ENCODE results near the gene PHF2.

PHF2 gene

GRCh38 chr9:93686127-93686879 is 109.9 kb downstream of the PHF2 start:
- ChIA-PET CTCF (interaction anchor here (1.2 to 9.1 kb wide), 2 partner anchors 274 to 475 kb away, joined by 3 to 142 read pairs; no protein-coding TSS in a partner anchor), POLR2A (no interaction called here)
- no peak for TF ChIP-seq CTCF (IDR thresholded peaks at IDR 0.05; ENCODE audit: insufficient read depth, low read length, missing control alignments)

GRCh38 chr9:93686880-93687236 is 110.5 kb downstream of the PHF2 start:
- no peak for DNase-seq (ENCODE audit: low read depth, low spot score)
- no peak for TF ChIP-seq CTCF (IDR thresholded peaks at IDR 0.05; ENCODE audit: insufficient read depth, low read length, missing control alignments)
- no peak overlapping the region for H3K4me3 ChIP-seq (ENCODE audit: low read depth, low read length)
- ChIA-PET POLR2A (no interaction called here), CTCF (interaction anchor here (9.1 kb wide), 1 partner anchor 273 kb away, joined by 142 read pairs; no protein-coding TSS in a partner anchor)

More at GRCh38 chr9:93686127-93686879, 109.9 kb downstream of the PHF2 start:
- no peak for DNase-seq (ENCODE audit: low read depth, low spot score)
- H3K4me3 ChIP-seq (ENCODE audit: low read depth, low read length), result no peak overlapping the region

- ChIA-PET POLR2A (no interaction called here), CTCF (interaction anchor here (0.8 to 1.1 kb wide), 2 partner anchors 9 to 12 kb away, joined by 3 to 7 read pairs; no protein-coding TSS in a partner anchor)
- DNase-seq (ENCODE audit: low read depth, low spot score), result no peak
- H3K4me3 ChIP-seq (ENCODE audit: low read depth, low read length), result no peak overlapping the region
- no peak for TF ChIP-seq CTCF (IDR thresholded peaks at IDR 0.05; ENCODE audit: insufficient read depth, low read length, missing control alignments)
These were observed 114.2 kb downstream of the PHF2 start for GRCh38 chr9:93690618-93691017.

- DNase-seq (ENCODE audit: low read depth, low spot score), result no peak
- TF ChIP-seq CTCF (IDR thresholded peaks at IDR 0.05; ENCODE audit: insufficient read depth, low read length, missing control alignments), result no peak
- ChIA-PET CTCF (no interaction called here), POLR2A (no interaction called here)
- H3K4me3 ChIP-seq (ENCODE audit: low read depth, low read length), result no peak overlapping the region
These were observed 116.7 kb downstream of the PHF2 start for GRCh38 chr9:93693129-93693528.

DNA sequence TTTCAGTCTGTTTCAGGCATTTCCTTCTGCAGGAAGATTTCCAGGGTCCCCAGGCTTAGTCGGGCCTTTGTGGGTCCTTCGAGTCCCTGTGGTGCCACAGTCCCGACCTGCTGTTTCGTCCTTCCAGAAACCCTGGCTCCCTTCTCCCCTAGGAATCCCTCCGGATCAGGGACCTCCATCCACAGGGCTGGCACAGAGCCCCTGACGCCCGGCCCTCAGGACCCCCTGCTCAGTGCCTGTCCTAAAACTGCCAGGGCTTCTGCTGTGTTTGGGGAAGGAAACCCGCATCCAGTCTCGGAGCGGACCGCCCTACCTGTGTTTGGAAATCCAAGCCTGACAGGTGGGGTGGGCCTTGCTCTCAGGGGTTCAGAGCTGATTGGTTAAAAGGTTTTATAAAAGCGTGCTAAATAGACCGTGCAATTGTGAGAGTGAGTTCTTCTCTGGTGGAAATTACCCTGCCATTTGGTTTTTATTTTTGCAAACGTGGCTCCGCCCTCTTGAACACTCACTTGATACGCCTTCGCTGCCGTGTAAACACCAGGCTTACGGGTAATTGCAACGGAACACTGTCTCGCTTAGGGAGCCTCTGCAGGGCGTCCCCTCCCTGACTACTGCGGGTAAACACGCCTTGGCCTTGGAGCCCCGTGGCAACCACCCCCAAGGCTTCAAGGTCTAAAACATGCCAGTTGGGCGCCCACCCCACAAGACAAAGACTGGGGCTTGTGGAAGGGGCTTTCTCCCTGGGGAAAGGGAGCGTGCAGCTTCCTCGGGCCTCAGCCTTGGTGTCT is 121.2 kb downstream of the PHF2 start:
- no peak for TF ChIP-seq CTCF (IDR thresholded peaks at IDR 0.05; ENCODE audit: insufficient read depth, low read length, missing control alignments)
- H3K4me3 ChIP-seq (ENCODE audit: low read depth, low read length), result no peak overlapping the region
- DNase-seq (ENCODE audit: low read depth, low spot score), result no peak
- ChIA-PET CTCF (interaction anchor here (0.7 to 1.4 kb wide), 2 partner anchors 10 to 16 kb away, joined by 3 to 5 read pairs; no protein-coding TSS in a partner anchor), POLR2A (no interaction called here)

All from AG04449 (cell line).